NCI-H1105 (cell line): ENCODE data around the gene VPS26C.

Source experiments
- DNase-seq: peaks from one replicate; lab custom pipeline; 2025; lab: John Stamatoyannopoulos, UW

Gene VPS26C

DNA sequence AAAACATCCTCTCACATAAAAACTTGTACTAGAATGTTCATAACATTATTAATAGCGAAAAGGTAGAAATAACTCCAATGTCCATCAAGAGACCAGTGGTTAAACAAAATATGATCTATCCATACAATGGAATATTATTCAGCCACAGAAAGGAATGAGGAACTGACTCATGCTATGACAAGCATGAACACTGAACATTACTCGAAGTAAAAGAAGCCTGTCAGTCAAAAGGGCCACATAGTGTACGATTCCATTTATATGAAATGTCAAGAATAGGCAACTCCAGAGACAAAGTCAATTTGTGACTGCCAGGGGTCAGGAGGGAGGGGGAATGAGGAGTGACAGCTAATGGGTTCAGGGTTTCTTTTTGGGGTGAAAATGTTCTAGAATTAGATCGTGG, 2.3 kb downstream of the VPS26C start:
- DNase-seq: no peak

DNA sequence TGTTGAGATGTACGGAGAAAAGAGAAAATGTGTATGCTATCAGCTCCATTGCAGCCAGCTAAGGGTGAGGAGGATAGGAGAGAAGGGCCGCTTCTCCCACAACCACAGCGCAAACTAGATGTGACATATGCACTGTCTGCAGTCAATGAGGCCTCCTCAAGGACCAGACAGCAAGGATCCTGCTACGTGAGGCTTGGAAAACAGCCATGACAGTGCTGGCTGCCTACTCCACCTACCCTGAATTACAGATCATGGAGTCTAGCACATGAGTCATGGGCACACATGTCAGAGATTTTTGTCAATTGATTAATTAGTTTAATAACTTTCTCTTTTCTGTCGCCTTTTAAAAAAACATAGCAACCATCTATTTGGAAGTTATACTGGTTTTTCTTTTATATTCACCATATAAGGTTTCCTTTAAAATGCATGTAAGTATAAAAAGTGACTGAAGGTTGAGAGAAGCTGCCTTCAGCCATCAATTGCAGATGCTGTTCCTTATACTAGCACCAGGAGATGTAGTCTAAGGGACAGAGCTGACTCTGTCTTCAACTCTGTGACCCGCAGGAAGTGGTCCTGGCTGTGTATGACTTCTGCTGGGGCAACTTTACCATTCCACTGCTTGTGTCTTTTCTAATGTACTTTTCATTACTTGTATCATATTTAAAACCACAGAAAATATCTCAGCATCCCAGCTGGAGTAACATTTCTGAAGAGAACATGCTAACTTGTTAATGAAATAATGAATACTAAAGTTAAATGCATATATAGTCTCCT, 3.1 kb downstream of the VPS26C start:
- DNase-seq: no peak

DNA sequence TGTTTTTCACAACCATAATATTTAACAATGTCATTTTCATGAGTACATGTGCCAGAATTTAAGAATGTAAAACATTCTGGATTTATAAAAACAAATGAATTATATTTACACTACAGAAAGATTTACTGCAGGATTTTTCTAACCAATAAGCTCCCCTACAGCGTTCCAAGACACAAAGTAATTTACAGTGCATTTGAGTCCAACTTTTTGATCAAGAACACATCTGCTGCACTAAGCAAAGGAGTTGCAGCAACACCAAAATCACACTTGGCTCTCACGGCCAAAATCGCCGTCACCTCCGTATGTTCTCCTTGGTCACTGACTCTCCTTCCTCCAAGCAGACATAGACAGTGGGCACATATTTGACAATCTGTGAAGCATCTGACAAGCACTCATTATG, 7.7 kb downstream of the VPS26C start:
- DNase-seq: no peak

DNA sequence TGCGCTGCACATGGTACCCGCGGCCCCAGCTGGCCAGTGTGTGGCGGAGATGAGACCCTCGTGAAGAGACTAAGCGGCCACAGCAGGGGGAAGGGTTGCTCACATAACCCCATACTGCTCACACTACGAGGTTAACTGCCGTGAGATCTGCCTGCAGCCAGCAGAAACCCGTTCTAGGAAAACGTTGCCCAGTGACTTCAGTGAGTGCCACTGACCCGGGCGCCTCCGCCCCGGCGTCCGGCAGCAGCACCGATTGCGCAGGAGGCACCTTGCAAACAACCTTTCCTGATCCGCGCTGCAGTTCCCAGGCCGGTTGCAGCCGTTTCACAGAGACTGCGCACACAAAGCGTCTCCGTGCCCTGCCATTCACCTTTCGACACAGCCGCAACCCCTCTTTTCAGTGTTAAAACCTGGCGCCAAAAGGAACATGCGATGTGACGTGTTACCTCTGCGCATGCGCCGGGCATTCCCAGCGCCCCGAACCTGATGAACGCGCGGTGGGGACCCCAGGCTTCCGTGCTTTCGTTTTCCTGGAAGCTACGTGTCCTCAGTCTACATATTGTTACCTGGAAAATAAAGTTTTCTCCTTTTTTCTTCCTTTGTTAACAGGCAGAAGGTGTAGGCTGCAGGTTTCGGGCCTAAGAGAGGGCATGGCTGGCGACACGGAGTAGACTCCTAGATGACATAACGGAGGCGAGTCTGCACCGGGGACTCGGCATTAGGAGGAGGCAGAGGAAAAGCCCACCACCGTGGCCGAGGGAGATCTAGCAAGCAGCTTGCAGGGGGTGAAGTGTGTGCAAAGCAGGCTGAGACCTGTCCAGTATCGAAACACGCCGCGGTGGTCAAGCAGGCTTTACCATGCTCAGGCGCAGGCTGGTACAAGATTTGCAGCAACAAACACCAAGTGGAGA, 8.9 kb downstream of the VPS26C start:
- peak; percentile 89 for DNase-seq

DNA sequence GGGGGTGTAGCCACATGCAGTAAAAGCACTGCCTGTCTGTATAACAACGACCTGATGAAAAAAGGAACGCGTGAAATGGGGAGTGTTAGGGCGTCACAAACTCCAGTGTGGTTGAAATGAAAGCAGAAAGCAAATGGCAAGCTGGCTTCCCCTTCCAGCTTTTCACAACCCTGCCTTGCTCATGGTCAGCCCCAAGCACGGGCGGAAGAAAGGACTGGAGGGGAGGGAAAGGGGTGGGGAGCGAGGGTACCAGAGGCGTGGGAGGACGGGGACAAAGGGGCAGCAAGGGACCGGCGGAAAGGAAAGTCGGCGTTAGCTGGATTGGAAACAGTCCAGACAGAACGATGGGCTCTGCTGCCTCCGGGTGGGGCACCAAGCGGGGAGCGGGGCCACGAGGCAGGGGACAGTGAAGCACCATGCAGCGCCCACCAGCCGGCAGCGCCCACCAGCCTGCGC, 9.6 kb downstream of the VPS26C start:
- peak; percentile 22 for DNase-seq

DNA sequence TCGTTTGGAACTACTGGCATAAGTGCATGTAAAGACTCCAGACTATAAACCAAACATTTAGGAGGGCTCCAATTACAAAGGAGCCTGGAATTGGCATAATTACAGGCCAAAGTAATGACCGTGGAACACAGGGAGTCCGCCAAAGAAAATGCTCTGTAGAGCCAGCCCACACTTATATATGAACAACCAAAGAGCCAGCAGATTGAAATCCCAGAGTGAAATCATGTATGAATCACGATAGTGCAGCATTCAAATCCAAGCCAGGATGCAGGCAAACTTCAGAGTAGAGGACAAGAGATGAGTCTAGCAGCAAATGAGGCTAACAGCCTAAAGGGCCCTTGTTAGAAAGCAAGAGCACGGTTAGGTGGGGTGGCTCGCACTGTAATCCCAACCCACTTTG, 13.1 kb downstream of the VPS26C start:
- peak; percentile 12 for DNase-seq

DNA sequence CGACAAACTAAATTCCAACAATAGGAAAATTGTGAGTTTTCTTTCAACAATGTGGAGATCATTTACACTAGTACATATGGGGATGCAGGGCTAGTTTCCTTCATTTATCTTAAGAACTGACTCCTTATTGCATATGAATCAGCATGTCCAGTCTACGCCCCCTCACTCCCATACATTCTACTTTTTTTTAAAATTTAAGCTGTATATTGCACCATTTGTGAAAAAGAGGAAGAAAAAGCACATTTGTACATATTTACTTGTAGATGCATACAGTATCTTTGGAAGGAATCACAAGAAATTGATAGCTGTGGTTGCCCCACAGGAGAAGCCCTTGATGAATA, 15.9 kb downstream of the VPS26C start:
- DNase-seq: no peak

DNA sequence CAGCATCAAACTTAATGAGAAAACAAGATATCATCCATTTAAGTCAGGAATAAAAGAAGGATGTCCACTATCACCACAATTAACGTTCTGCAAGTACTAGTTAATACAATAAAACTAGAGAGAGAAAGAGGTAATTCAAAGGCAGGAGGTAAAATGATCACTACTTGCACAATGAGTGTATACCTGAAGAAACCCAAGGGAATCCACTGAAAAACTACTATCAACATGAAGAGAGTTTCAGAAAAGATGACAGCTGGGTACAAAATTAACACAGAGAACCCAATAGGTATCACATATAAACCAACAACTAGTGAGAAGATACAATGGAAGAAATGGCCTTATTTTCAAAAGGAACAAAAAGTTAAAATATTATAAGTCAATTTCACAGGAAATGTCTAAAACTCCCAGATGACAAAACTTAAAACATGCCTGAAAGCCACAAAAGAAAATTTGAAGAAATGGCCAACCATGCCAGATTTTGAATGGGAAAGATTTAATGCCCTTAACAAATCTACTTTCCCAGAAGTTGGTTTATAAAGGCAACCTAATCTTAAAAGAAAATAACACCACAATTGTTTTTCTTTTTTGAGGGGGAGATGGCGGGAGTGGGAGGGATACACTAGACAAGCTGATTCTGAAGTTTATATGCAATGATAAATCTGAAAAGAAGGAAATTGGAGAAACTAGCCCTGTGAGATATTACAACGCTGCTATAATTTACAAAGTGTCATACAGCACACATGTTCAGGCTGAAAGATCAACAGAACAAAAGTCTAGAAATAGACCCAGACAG, 17.8 kb downstream of the VPS26C start:
- DNase-seq: no peak

DNA sequence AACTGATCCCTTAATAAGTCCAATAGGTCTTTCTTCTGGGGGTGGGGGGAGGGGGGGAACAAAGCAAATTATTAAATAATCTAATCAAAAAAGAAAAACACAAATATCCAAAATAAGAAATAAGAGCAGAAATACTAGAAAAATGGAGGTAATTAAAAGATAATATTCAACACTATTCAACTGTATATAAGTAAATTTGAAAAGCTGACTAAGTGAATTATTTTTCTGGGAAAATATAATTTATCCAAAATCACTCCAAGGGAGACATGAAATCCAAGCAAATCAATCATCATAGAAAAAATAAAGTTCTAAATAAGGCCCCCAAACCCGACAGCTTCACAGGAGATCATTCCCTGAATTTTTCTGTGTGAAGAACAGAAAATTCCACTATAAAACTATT, 18.8 kb downstream of the VPS26C start:
- no peak for DNase-seq

DNA sequence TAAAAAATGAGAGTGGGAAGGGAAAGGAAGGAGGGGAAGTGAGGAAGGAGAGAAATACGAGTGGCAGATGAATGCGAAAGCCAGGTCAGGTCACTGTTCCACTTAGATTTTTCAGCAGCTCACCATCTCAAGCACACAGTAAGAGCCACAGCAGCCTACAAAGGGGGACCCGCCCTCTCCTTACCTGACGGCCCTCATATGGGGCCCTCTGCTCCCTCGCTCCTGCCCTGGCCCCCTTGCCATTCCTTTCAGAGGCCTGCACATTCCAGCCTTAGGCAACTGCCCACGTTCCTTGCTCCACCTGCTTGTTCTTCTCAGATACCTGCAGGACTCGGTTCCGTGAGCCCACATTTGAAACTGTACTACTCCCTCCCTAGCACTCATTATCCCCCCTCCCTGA, 22.0 kb downstream of the VPS26C start:
- no peak for DNase-seq

DNA sequence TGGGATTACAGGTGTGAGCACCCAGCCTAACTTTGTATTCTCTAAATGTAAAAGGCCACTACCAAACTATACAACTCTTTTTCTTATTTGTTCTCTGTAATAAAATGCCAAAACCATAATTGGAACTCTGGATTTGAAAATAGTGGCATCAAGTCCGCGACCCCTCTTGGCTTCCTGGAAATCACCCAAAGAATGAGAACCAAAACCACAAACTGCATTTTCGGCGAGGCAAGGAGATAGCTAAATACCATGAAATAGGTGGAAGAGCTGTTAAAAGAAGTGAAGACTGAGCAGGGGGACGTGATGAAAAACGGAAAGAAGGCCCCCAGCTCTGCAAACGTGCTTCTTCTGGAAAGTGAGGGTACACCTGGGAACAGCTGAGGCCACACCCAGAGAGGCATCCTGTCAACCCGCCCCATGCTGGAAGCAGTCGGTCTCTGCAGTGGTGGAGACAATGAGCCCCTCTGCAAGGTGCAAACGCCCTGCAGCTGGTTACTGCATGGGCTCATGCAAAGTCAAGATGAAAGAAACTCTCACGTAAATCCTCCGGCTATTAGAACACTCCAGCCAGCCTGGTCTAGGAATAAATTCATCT, 22.5 kb downstream of the VPS26C start:
- no peak for DNase-seq

DNA sequence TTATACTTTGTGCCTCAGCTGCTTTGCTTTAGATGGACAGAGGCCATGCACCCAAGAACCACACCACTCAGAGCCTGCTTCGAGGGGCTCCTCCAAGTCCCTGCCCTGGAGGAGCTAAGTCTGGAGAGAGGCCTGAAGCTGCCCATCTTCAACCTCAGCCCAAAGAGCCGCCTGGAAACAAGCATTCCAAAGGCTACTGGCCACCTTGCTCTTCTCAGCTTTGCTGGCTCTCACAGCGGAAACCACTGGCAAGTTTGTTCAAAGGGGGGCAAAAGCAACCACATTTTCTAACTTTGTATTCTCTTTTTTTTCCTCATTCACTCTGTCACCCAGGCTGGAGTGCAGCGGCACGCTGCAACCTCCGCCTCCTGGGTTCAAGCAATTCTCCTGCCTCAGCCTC, 23.2 kb downstream of the VPS26C start:
- no peak for DNase-seq

DNA sequence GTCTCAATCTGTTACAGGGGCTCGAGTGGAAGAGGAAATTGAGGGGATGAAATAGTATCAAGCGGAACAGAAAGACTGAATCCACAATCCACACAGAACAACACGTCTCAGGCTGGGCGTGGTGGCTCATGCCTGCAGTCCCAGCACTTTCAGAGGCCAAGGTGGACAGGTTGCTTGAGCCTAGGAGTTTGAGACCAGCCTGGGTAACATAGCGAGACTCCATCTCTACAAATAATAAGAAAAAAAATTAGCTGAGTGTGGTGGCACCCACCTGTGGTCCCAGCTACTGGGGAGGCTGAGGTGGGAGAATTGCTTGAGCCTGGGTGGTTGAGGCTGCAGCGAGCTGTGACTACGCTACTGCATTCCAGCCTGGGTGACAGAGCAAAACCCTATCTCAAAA, 25.7 kb downstream of the VPS26C start:
- DNase-seq: no peak

DNA sequence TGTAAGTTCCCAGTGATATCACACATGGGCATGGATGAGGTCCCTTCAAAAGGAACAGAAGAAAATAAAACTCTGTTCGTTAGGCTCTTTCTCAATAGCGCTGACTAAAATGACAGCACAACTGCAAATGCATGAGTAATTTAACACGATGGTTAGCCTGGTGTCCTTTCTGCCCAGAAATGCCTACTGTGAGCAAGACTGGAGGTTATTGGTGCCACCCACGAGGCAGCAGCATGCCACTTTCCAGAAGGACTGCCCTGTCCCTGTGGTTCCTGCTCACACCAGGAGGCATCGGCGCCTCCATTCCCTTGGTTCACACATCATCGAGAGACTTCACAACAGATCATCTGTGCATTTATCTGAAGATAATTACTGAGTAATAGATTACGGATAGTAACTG, 26.2 kb downstream of the VPS26C start:
- DNase-seq: no peak

DNA sequence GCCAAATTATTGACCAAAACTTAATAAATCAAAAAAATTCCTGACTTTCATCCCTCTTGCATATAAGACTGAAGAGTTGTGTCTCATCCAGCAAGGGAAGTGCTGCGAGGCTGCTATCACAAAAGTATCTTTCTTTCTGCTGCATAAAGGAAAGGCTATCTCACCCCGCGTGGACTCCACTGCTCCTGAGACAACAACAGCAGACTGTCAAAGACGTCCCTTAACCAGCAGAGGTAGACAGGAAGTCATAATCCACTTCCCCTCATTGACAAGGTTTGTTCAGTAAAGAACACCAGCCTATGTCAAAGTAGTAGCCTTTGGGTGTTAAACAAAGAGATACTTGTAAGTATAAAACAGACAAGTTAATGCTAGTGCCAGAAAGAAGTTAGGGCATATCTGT, 29.4 kb downstream of the VPS26C start:
- DNase-seq: no peak

DNA sequence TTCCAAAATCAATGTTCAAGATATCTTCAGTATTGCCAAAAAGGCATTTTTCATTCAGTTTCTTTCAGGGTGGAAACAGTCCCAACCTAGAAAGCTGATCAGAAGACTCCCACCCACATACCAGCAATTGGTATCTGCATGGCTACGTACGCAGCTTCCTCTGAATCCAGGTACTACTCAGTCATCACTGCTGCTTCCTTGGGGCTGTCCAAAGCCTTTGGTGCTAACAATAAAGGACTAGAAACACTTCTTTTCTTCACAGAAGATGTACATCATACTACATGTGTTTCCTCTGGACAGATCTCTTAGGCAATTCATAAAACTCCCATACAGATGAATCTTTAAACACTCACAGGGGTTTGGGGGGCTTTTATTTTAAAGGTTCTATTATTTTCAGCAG, 29.8 kb downstream of the VPS26C start:
- no peak for DNase-seq

DNA sequence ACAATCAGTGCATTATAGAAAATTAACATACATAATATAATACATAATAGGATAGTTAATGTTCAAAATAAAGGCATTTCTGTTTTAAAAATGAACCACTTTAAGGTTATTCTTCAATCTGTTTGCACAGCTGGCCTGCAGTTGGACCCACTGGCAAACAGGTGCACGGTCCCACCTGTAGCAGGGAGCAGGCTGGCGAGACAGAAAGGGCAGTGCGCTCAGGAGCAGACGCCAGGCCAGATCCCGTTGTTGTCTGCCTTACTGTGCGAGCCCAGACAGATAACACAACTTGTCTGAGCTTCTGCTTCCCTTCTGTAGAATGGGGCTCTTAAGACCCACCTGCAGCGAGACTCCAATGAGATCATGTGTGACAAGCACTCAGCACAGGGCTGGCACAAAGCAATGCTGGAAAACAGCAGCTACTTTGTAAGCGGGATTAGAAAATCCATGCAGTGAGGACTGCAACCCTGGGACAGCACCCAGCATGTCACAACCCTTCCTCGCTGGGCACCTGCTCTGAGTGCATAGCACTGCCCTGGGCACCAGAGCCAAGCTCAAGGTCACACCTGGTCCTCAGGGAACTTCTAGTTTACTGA, 33.5 kb downstream of the VPS26C start:
- peak; percentile 78 for DNase-seq

DNA sequence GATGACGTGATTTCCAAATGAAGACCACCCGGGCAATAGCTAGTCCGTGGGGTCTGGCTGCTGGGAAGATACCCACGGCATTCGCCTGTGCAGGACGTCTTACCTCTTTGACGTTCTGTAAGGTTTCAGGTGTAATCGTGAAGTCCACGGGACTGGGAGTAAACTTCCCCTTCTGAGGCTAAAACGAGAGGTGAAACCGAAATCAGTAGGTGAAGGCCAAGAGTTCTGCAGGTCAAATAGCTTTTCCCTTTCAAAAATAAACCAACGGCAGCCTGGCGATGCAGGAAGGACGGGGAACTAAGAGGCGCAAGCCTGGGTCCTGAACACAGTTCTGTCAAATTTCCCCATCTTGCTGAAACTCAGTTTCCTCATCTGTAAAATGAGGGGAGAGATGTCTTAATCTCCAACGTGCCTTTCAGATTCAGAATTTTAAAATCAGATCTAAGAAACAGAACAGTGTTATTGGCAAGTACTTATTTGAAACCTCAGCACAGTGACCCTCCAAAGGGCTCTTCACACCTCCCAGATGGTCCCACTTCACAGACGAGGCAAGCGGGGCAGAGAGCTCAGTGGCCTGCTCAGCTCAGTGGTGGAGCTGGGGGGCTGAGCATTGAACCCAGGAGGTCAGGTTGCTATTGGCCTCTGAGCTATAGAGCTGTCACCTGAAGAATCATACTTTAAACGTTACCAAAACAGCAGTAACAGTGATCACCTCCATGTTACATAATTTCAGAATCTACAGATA, 34.7 kb downstream of the VPS26C start:
- DNase-seq: no peak

DNA sequence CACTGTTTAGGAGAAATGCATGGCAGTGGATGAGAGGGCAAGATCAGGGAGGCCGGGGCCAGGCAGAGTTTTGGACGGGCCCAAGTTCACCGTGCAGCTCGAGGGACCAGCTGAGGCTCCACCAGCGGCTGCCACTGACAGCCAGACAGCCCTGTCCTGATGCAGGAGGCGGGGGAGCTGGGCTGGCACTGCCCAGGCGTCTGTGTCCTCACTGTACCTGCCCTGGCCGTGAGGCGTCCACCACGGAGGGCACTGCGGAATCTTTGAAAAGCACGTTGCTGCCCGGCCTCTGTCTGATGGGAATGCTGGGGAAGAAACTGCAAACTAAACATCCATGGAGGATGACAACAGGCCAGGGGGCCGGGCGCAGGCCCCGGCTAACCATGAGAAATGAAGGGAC, 35.5 kb downstream of the VPS26C start:
- DNase-seq: no peak

DNA sequence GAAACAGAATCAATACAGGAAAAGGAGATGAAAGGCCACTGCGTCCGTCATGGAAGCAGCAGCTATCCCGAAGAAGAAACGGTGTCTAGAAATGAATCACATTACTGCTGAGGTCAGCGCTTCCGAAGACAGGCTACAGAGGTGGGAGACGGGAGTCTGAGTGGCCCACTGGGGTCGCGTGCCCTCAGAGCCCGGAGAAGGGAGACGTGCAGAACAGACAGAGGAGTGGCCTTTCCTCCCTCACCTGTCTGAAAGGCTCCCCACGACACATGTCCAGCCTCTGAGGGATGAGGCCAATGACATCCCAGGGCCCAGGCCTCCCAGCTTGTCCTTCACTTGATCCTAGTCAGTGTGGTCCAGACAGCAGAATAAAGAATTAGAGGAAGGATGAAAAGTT, 35.9 kb downstream of the VPS26C start:
- DNase-seq: no peak

DNA sequence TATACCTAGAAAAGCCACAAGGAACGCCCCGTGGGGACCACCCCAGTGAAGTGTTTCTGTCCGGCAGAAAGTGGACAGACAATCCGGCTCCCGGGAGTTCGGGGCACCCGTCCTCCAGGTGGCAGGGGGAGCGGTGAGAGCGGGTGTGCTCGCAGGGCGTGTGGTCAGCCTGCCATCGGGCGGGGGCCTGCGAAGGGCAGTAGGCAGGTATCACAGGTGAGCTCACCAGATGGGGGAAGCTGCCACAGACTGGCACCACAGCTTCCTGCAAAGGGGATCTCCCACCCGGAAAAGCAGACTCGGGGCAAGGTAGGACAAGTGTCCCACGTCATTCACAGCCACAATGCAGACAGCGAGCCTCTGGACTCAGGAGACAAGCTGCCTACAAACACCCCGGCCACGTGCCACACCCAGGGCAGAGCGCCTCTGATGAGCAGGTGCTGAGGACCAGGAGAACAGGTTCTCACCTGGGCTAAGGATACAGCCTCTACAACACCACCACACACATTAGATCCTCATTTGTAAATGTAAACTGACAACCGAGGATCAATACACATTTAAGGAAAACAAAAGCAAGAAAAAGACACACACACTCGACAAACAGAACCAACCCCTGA, 36.4 kb downstream of the VPS26C start:
- no peak for DNase-seq
